KOPT-K1 (cell line): Measurements from ENCODE around the gene C22orf39.

ENCODE experiments used
- H3K27ac ChIP-seq: fragments of 200-600 bp; sonication (generic); 2 replicates; pipeline ENCODE4 v1.5.1; 2016; ENCODE audit warnings: antibody characterized with exemption, mild to moderate bottlenecking, low read depth, low read length; ENCODE audit not compliant: poor library complexity, severe bottlenecking
- H3K36me3 ChIP-seq: fragments of 200-600 bp; sonication (generic); 2 replicates; pipeline ENCODE4 v1.5.1; 2017; ENCODE audit warnings: antibody characterized with exemption, mild to moderate bottlenecking, low read length, moderate library complexity; ENCODE audit not compliant: insufficient read depth
- H3K9me3 ChIP-seq: fragments of 200-600 bp; sonication (generic); 2 replicates; pipeline ENCODE4 v1.5.1; 2017; ENCODE audit warnings: antibody characterized with exemption, low read length, mild to moderate bottlenecking; ENCODE audit not compliant: insufficient read depth, poor library complexity, severe bottlenecking

The C22orf39 gene

DNA sequence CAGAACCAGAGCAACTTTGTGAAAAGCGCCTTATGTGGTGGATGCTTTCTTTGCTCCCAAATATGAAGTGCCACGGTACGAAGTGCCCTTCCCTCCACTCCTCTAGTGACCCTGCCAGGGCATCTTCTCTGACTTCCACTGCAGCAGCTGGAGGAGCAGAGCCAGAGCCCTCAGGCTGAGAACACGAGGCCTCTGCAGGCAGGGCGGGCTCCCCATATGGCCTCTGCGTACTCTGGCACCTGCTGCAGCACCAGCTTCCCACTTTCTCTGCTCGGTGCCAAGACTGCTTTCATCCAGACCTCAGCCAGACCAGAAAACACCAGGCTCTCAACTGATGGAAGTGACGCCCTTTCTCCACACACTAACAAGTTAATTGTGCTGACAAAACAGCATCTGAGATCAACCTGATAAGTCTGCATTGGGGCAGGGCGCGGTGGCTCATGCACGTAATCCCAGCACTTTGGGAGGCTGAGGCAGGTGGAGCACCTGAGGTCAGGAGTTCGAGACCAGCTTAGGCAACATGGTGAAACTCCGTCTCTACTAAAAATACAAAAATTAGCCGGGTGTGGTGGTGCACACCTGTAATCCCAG lies 18.7 kb upstream of the C22orf39 start:
- Histone ChIP-seq H3K27ac (no peak overlapping the region), H3K36me3 (peaks cover 99% of the 10 kb centered on the region)

DNA sequence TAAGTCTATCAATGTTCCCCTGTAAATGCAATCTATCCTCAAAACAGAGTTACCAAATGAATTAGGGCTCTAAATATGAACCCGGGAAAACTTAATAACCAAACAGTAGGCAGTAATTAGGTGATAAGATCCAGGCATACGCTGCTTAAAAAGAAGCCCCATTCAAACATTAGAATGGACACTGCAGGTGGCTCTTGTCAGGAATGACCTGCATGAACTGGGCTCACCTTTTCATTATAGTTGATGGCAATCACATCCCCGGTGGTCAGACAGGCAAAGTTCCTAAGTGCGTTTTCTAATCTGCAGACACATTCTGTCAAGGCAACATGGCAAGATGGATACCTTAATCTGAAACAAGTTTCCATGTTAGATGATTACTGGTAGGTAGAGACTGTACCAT lies 17.5 kb upstream of the C22orf39 start:
- H3K9me3 ChIP-seq: no peaks in the 10 kb centered on the region
- H3K27ac ChIP-seq: no peak overlapping the region
- peaks cover 99% of the 10 kb centered on the region for H3K36me3 ChIP-seq

More for the DNA sequence above, 18.7 kb upstream of the C22orf39 start:
- no peaks in the 10 kb centered on the region for H3K9me3 ChIP-seq

- Histone ChIP-seq H3K36me3 (peaks cover 99% of the 10 kb centered on the region), H3K9me3 (no peaks in the 10 kb centered on the region), H3K27ac (no peak overlapping the region)
Measured at GRCh38 chr22:19464546-19464945, 17.0 kb upstream of the C22orf39 start.

- H3K9me3 ChIP-seq: no peaks in the 10 kb centered on the region
- H3K36me3 ChIP-seq: peaks cover 98% of the 10 kb centered on the region
- H3K27ac ChIP-seq: no peak overlapping the region
Measured at GRCh38 chr22:19463491-19464469, 16.3 kb upstream of the C22orf39 start.

GRCh38 chr22:19463008-19463407 lies 15.5 kb upstream of the C22orf39 start:
- H3K36me3 ChIP-seq: peaks cover 97% of the 10 kb centered on the region
- no peak overlapping the region for H3K27ac ChIP-seq
- H3K9me3 ChIP-seq: no peaks in the 10 kb centered on the region

DNA sequence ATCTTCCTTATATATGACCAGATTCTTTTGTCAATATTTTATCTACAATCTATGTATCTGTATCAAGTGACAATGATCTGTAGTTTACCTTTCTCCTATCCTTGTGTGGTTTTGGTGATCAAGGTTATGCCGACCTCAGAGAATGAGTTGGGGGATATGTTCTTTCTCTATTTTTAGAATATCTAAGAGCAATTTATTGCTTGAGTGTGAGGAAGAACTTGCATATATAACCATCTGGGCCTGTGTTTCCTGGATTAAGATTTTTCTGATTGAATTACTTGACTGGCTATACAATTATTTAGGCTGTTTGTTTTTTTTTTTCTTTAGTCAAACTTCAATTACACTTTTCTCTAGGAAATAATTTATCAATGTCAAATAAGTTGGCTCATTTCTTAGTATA lies 14.0 kb upstream of the C22orf39 start:
- H3K36me3 ChIP-seq: peaks cover 97% of the 10 kb centered on the region
- no peak overlapping the region for H3K27ac ChIP-seq
- H3K9me3 ChIP-seq: no peaks in the 10 kb centered on the region

DNA sequence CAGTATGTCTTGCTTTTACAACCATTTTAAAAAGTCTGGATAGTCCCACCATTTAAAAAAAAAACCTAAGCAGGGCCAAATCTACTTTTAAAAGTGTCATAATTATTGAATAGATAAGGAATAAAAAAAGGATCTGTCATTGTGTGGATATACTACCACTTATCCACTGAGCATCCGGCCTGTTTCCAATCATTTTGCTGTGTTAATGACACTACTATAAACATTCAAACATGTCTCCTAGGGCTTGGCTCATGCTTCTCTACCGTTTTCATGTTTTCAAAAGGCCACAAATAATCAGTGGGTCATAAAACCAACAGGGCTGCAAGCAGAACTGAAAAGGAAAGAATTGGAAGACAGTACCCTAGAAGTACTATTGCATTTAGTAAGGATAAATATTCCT lies 12.5 kb upstream of the C22orf39 start:
- Histone ChIP-seq H3K36me3 (peaks cover 97% of the 10 kb centered on the region), H3K27ac (no peak overlapping the region), H3K9me3 (no peaks in the 10 kb centered on the region)

- H3K36me3 ChIP-seq: peaks cover 97% of the 10 kb centered on the region
- H3K27ac ChIP-seq: no peak overlapping the region
- H3K9me3 ChIP-seq: no peaks in the 10 kb centered on the region
Measured at GRCh38 chr22:19457828-19458428, 10.4 kb upstream of the C22orf39 start.

- Histone ChIP-seq H3K36me3 (peaks cover 98% of the 10 kb centered on the region), H3K9me3 (no peaks in the 10 kb centered on the region), H3K27ac (no peak overlapping the region)
Measured at GRCh38 chr22:19456541-19456940, 9.0 kb upstream of the C22orf39 start.

DNA sequence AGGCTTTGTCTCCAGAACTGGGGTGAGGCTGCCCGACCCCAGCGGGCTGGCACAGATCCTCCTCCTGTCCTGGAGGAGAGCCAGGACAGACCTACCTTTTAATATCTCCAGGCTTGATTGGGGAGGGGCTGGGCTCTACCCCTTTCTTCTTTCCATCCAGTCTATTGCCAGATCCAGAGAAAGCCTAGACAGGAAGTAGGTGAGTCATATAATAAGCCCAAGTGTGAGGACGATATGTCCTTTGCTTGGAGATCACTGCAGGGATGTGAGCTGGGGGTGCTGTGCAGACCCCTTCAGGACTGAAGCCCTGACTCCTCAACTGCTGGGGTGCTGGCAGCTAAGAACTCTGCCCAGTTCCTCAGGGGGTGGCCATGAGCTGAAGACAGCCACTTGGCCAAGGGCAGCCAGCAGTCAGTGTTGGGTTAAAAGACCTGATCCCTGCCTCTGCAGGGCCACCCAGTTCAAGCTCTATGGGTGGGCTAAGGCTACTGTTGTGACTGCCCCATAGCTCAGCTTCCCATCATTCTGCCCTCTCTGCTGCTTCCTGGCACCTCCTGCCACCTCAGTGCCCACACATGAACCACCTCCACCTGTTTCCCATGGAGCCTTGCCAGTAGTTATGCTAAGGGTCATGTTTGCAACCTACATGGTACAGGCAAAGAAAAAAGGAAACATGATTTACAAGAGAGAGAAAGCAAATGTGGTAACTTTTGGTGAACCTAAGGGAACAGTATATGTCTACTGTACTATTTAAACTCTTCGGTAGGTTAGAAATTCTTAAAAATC lies 8.3 kb upstream of the C22orf39 start:
- Histone ChIP-seq H3K9me3 (no peaks in the 10 kb centered on the region), H3K27ac (no peak overlapping the region), H3K36me3 (peaks cover 98% of the 10 kb centered on the region)

GRCh38 chr22:19455033-19455432 lies 7.5 kb upstream of the C22orf39 start:
- no peaks in the 10 kb centered on the region for H3K9me3 ChIP-seq
- peaks cover 98% of the 10 kb centered on the region for H3K36me3 ChIP-seq
- no peak overlapping the region for H3K27ac ChIP-seq

DNA sequence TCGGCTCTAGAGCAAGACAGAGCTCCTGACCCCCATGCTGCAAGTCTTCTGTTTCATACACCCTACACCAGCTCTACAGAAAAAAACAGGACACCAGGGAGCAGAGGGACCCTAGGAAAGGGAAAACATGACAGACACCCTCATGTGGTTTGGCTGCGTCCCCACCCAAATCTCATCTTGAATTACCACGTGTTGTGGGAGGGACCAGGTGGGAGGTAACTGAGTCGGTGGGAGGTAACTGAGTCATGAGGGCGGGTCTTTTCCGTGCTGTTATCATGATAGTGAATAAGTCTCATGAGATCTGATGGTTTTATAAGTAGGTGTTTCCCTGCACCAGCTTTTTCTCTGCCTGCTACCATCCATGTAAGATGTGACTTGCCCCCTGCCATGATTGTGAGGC lies 6.6 kb upstream of the C22orf39 start:
- Histone ChIP-seq H3K36me3 (peaks cover 100% of the 10 kb centered on the region), H3K27ac (no peak overlapping the region), H3K9me3 (no peaks in the 10 kb centered on the region)

- Histone ChIP-seq H3K9me3 (no peaks in the 10 kb centered on the region), H3K27ac (no peak overlapping the region), H3K36me3 (peaks cover 100% of the 10 kb centered on the region)
Measured at GRCh38 chr22:19453718-19454117, 6.2 kb upstream of the C22orf39 start.

- no peaks in the 10 kb centered on the region for H3K9me3 ChIP-seq
- H3K27ac ChIP-seq: no peak overlapping the region
- H3K36me3 ChIP-seq: peaks cover 79% of the 10 kb centered on the region
Measured at GRCh38 chr22:19451570-19451969, 4.1 kb upstream of the C22orf39 start.
